ENCODE measurements around the gene AHCYL2. TPM values are rescaled to one million over a fixed set of nuclear protein-coding genes. Genes with fewer than 3 reads are reported as not detected.

Gene AHCYL2
- 10 to 100 TPM; 13.8 to 57.1 (median 23.5) TPM for total RNA-seq
- polyA plus RNA-seq: 10 to 100 TPM in 1 of 3 donors, 1 to 10 TPM in 2; 6.6 to 20.3 (median 9.4) TPM
- long read RNA-seq, donor 1, full-length matches to known transcripts: 6 of 6 reads
- long read RNA-seq, donor 1, partial matches to known transcripts: 0 of 6 reads
- long read RNA-seq, donor 1, other reads (novel, unspliced or antisense): 0 of 6 reads
- long read RNA-seq, donor 2, full-length matches to known transcripts: 3 of 34 reads
- long read RNA-seq, donor 2, partial matches to known transcripts: 31 of 34 reads
- long read RNA-seq, donor 2, other reads (novel, unspliced or antisense): 0 of 34 reads
- long read RNA-seq, donor 3, full-length matches to known transcripts: 4 of 4 reads
- long read RNA-seq, donor 3, partial matches to known transcripts: 0 of 4 reads
- long read RNA-seq, donor 3, other reads (novel, unspliced or antisense): 0 of 4 reads
- long read RNA-seq, donor 4, partial matches to known transcripts: 0 of 1 reads
- long read RNA-seq, donor 4, other reads (novel, unspliced or antisense): 1 of 1 reads
- long read RNA-seq, donor 5, full-length matches to known transcripts: 15 of 21 reads
- long read RNA-seq, donor 5, partial matches to known transcripts: 3 of 21 reads
- long read RNA-seq, donor 5, other reads (novel, unspliced or antisense): 3 of 21 reads
- long read RNA-seq, donor 6, partial matches to known transcripts: 0 of 1 reads
- long read RNA-seq, donor 6, other reads (novel, unspliced or antisense): 1 of 1 reads
- long read RNA-seq, donor 7, full-length matches to known transcripts: 5 of 44 reads
- long read RNA-seq, donor 7, partial matches to known transcripts: 39 of 44 reads
- long read RNA-seq, donor 7, other reads (novel, unspliced or antisense): 0 of 44 reads
- long read RNA-seq, donor 8, full-length matches to known transcripts: 11 of 11 reads
- long read RNA-seq, donor 8, partial matches to known transcripts: 0 of 11 reads
- long read RNA-seq, donor 8, other reads (novel, unspliced or antisense): 0 of 11 reads
- long read RNA-seq, donor 9, full-length matches to known transcripts: 4 of 4 reads
- long read RNA-seq, donor 9, partial matches to known transcripts: 0 of 4 reads
- long read RNA-seq, donor 9, other reads (novel, unspliced or antisense): 0 of 4 reads
- long read RNA-seq, donor 10, full-length matches to known transcripts: 4 of 4 reads
- long read RNA-seq, donor 10, partial matches to known transcripts: 0 of 4 reads
- long read RNA-seq, donor 10, other reads (novel, unspliced or antisense): 0 of 4 reads

GRCh38 chr7:129224251-129225205 lies at the start of gene AHCYL2:
TSS of gene AHCYL2 (plus strand) at chr7:129225030.
- Histone ChIP-seq H3K36me3 (replicated peaks in 1 of 2) (no peaks in the 10 kb centered on the region), H3K27me3 (no peaks in the 10 kb centered on the region), H3K4me1 (replicated peaks in 1 of 2) (peaks cover 5 to 18% of the 10 kb centered on the region in 2 donors), H3K27ac (peak within 1 kb of the TSS; percentile 78 to 97 (median 95)), H3K9me3 (replicated peaks in 1 of 3) (no peaks in the 10 kb centered on the region), H3K4me3 (peak within 1 kb of the TSS in 3 of 4 donors; percentile 71 to 79 (median 73))
- intact Hi-C loops (cut with DNase I): loop anchor here (5.0 to 10.0 kb wide), 2 partner anchors 48 to 50 kb away; no protein-coding TSS in a partner anchor
- DNase-seq: peak; percentile 98 to 99 (median 98)
- 0 to 1% (median 1%) methylated on average over 28 to 63 of the region's 63 CpGs for WGBS, 4 donors
- no peak for TF ChIP-seq CTCF (IDR thresholded peaks at IDR 0.05)
- peak; percentile 9 to 69 for TF ChIP-seq POLR2A (IDR thresholded peaks at IDR 0.05)

GRCh38 chr7:129176916-129177710 lies 47.7 kb upstream of the AHCYL2 start:
- Histone ChIP-seq H3K36me3 (replicated peaks in 1 of 2) (no peaks in the 10 kb centered on the region), H3K9me3 (replicated peaks in 1 of 3) (no peaks in the 10 kb centered on the region), H3K27me3 (no peaks in the 10 kb centered on the region), H3K4me1 (replicated peaks in 1 of 2) (no peaks in the 10 kb centered on the region), H3K27ac (no peak overlapping the region), H3K4me3 (no peak overlapping the region)
- 61 to 67% (median 64%) methylated on average over 11 of the region's 11 CpGs for WGBS, 4 donors
- no peak for DNase-seq
- intact Hi-C loops (cut with DNase I): no loop called here
- no peak for TF ChIP-seq CTCF (IDR thresholded peaks at IDR 0.05)
- no peak for TF ChIP-seq POLR2A (IDR thresholded peaks at IDR 0.05)

- Histone ChIP-seq H3K36me3 (replicated peaks in 1 of 2) (no peaks in the 10 kb centered on the region), H3K4me1 (replicated peaks in 1 of 2) (peaks cover 0 to 4% of the 10 kb centered on the region in 2 donors), H3K9me3 (replicated peaks in 1 of 3) (no peaks in the 10 kb centered on the region), H3K27ac (no peak overlapping the region), H3K4me3 (no peak overlapping the region), H3K27me3 (no peaks in the 10 kb centered on the region)
- TF ChIP-seq POLR2A (IDR thresholded peaks at IDR 0.05): no peak
- intact Hi-C loops (cut with DNase I): no loop called here
- 63 to 81% (median 75%) methylated on average over 6 of the region's 6 CpGs for whole genome bisulfite sequencing, 4 donors
- DNase-seq: no peak
Observed at GRCh38 chr7:129184981-129185670, 39.7 kb upstream of the AHCYL2 start.

All from adrenal gland (tissue), 19 donors.